UCSD-AML1 (cell line): Measurements from ENCODE around the gene HHATL.

Experiments used
- DNase-seq: peaks from one replicate; lab custom pipeline; 2025; ENCODE audit not compliant: unreplicated experiment; lab: John Stamatoyannopoulos, UW

Gene HHATL

GRCh38 chr3:42699511-42699971 is 3.1 kb downstream of the HHATL start:
- DNase-seq, result no peak

- no peak for DNase-seq
Measured at GRCh38 chr3:42698911-42699230, 3.7 kb downstream of the HHATL start.

DNA sequence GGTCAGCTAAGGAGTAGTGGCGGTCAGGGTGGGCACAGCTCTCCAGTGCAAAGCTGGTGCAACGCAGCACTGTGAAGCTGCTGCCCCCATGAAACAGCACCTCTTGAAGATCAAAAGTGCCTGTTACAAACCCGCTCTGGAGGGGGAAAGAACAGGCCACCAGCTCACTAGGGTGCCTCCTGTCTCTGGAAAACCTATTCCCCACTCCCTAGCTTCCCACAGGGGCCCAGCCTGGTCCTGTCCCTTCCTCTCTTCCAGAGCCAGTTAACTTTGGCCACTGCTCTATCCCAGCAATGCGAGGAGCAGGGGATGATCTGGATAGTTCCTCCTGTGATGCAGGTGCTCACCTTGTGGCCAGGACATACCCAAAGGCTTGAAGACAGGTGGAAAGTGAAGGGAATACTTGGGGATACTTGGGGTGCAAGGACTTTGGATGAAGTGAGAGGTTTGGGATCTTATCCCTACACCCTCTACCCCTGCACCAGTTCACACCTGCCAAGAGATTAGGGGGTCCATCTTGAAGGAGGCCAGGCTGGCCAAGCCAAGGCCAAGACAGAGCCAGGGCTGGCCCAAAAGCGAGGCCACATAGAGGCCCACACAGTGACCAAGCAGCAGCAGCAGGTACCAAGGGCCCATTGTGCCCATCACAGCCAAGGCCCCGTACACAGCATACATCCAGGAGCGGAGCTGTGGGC is 4.2 kb downstream of the HHATL start:
- no peak for DNase-seq

DNA sequence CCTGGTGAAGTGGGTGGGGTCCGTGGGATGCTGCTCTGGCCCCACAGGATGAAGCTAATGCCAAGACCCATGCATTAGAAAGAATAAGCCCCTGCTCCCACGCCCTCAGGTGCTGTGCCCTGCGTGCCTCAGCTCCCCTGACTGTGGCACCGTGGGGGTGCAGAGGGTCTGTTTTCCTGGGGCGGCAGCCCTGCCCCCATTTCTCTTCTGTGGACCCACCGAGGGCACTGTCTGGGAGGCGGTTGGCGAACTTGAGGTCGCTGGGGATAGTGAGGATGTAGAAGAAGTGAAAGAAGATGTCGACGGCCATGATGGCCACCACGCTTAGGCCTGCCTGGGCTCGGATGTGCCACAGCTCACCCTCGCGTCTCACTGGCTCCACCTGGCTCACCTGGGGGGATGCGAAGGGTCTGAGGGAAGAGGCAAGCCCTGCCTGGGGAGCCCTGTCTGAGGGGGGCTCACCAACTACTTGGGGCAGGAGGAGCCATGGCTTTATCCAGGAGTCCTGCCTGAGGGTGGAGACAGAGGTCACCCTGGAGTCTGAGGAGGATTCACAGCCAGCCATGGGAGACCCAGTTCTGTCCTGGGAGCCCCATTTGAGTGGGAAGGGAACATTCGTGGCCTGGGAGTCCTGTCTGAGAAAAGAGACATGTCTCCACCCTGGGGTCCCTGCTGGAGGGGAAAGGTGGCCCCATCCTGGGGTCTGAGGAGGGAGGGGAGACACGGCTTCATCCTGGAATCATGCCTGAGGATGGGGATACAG is 5.1 kb downstream of the HHATL start:
- no peak for DNase-seq

DNA sequence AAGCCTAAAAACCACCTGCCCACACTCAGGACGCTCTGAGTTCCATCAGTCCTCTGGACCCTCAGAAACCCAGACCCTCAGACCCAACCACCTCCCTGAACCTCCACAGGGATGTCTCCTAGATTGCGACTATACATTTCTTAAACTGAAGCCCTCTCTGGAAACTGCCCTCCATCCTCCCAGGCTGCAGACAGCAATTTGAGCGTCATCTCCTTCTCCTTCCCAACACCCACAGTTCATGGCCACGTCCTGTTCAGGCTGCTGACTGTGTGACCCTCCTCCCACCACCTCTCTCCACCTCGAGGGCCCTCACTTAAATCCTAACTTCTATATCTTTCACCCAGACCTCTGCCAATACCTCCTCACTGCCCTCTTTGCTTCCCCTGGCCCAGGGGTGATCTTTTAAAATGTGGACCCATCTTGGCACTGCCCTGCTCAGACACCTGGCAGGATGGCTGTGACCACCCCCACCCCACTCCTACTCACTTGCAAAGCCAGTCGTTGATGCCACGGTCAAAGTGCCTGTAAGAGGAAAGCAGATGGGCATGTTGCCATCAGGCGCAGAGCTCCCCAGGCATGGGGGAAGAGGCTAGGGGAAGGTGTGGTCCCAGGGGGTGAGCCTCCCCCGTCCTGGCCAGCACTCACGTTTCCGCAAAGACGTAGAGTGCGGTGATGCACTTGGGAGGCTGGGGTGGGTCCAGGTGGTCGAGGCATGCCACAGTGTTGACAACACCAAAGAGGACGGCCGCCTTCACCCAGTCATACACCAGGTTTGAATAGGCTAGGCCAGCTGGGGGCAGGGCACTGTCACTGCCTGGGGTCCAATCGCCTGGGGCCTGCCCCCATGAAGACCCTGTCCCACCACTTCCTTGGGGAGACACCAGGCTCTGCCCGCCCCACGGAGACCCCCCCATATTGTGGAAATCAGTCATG is 6.0 kb downstream of the HHATL start:
- DNase-seq, result no peak

DNA sequence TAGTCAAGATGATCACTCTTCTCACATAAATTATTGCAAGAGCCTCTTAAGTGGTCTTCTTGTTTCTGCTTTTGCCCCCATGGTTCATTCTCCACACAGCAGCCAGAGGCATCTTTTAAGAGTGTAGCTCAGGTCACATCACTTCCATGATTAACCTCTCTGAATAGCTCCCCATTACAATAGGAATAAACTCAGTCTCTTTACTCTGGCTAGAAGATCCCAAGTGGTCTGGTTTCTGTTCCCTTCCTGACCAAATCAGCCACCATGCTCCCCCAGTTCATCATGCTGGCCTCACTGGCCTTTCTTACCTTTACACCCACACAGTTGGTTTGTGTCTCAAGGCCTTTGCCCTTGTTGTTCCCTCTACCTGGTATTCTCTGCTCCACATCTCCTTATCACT is 8.2 kb downstream of the HHATL start:
- DNase-seq, result no peak

DNA sequence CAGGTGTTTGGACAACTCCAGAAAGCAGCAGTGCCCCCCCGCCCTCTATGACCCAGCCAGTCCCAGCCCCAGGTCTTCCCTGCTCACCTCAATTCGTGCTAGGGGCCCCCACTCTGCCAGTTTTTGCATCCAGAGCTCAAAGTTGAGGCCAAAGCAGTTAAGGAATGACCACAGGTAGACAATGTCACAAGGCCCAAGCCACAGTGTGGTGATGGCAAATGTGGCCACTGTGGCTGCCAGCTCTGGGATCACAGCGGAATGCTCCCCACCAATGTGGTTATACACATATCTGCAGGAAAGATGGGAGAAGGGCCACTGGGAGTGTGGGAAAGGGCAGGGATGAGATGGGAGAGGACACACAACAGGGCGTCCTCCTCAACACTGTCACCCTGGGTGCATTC is 9.1 kb downstream of the HHATL start:
- no peak for DNase-seq

GRCh38 chr3:42692667-42693529 is 9.7 kb downstream of the HHATL start:
- no peak for DNase-seq

GRCh38 chr3:42691816-42692666 is 10.6 kb downstream of the HHATL start:
- DNase-seq, result no peak

- no peak for DNase-seq
Measured at GRCh38 chr3:42690766-42691680, 11.6 kb downstream of the HHATL start.

DNA sequence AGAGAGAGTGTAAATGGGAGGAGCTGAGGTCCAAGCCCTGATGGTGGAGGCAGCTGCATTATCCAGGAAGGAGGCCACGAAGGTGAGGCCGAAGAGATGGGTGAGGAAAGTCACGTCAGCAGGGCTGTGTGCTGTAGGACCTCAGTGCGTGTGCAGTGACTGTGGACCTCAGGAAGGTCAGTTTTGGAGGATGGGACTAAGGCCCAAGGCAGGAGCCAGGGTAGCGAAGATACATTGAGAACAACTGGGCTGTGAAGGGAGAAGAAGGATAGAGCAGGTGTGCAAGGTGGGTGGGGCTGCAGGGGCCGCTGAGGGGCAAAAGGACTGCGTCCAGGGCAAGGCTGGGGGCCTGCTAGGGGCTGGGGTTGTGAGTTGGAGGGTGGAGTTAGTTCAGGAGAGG is 12.4 kb downstream of the HHATL start:
- no peak for DNase-seq

DNA sequence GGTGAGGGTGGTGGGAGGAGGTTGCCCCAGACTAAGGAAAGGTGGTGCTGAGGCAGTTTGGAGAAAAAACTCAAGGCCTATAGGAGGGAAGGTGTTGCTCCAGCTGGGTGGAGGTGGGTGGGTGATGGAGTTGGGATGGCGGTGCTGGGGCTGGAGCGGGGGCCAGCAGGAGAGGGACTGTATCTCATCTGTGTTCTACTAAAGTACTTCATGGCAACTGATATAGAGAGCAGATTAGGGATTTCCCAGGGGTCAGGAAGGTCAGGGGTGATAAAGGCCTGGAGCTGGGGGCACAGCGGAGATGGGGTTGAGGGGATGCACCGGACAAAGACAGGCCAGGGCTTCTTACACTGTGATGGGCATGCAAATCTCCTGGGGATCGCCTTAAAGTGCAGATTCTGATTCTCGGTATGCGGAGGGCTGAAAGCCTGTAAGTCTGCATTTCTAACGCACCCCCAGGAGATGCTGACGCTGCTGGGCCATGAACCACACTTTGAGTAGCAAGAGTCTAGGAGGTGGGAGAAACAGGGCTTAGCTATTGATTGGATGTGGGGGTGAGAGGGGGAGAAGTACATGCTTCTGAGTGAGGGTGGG is 13.1 kb downstream of the HHATL start:
- no peak for DNase-seq

- no peak for DNase-seq
Measured at GRCh38 chr3:42688487-42689420, 13.8 kb downstream of the HHATL start.

- no peak for DNase-seq
Measured at GRCh38 chr3:42688016-42688415, 14.6 kb downstream of the HHATL start.

DNA sequence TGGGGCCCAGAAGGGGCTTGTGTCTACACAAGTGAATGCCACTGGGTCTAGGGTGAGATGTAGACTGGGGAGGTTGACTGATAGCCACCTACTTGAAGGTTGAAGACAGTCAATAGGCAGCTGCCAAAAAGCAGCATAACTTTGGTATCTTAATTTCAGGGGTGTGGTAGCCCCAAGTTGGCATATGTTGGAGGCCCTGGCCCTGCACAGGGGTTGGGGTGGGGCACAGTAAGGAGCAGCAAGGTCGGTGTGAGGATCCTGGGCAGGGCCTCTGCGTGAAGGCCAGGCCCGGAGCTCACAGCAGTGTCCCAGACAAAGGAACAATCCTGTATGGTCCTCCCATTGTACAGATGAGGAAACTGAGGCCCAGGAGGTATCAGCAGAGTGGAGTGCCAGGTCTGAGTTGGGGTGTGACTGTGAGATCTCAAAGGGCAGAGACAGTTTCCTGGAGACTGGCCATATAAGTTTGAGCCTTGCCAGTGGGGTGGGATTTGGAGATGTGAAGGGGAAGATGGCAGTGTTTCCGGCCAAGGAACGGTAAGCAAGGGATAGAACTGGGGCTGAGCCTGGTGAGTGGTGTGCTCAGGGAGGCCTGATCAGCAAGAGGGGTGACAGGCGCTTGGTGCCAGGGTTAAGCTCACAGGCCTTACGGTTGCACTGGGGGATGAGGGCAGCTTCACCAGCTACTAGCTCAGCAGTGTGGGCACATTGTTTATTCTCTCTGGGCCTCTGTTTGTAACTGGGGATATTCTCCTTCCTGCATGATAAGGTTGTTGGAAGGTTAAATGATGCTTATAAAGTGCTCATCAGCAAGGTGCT is 15.6 kb downstream of the HHATL start:
- no peak for DNase-seq
